GM12878 (cell line): ENCODE results near the gene MT1HL1. TPM values are rescaled to one million over a fixed set of nuclear protein-coding genes. Genes with fewer than 3 reads are reported as not detected.

Experiments used
- ATAC-seq: fragments of 200-7000 bp; cut with Tn5 transposase; 3 replicates; pipeline ENCODE4 v1.9.1; 2020; ENCODE audit warnings: mild to moderate bottlenecking, moderate library complexity
- BruUV-seq: library from RNA; stranded (reverse); fragments of 400-500 nt; replicated peaks from 2 replicates; lab custom pipeline; 2021; lab: Mats Ljungman, UMichigan
- CTCF ChIA-PET: fragments of 300-600 bp; sonication (Branson Sonifier 250); formaldehyde crosslinking; extraction: SDS; loops from one replicate; lab custom pipeline; 2021; ENCODE audit warnings: inconsistent platforms; lab: Yijun Ruan, JAX
- POLR2A ChIA-PET: fragments of 350-600 bp; formaldehyde crosslinking; extraction: SDS; loops from one replicate; lab custom pipeline; 2021; ENCODE audit warnings: inconsistent platforms; lab: Charles Lee
- RAD21 ChIA-PET: fragments of 300-600 bp; sonication (Branson Sonifier 250); formaldehyde crosslinking; loops from one replicate; lab custom pipeline; 2023; ENCODE audit warnings: antibody characterized with exemption; ENCODE audit not compliant: unreplicated experiment; lab: Charles Lee
- SMC1A ChIA-PET: fragments of 300-600 bp; sonication (Branson Sonifier 250); formaldehyde crosslinking; loops from one replicate; lab custom pipeline; 2023; ENCODE audit not compliant: unreplicated experiment, uncharacterized antibody; lab: Charles Lee
- DNase-seq: peaks from one replicate; pipeline ENCODE4 v3.0.0-alpha.2; 2011; ENCODE audit warnings: low read depth, low spot score
- FAIRE-seq: peaks from 3 replicates; lab custom pipeline; 2011; peaks lifted over from hg19 to GRCh38; lab: Jason Lieb, UNC
- H2AFZ ChIP-seq: 2 replicates; pipeline ENCODE4 v1.6.0; 2011; ENCODE audit warnings: low read depth, low read length, control low read depth; ENCODE audit not compliant: control insufficient read depth
- H3K27ac ChIP-seq: 2 replicates; pipeline ENCODE4 v1.5.1; 2011; ENCODE audit warnings: control low read depth; ENCODE audit not compliant: control insufficient read depth, insufficient read depth
- H3K27me3 ChIP-seq, 2 experiments: replicated peaks in 1 of 2; 2 replicates each; pipeline versions ENCODE4 v1.6.0 to v1.6.1; 2011; ENCODE audit warnings: low read length in 1 of 2; ENCODE audit not compliant: control insufficient read depth in 2 of 2, insufficient read depth in 2 of 2
- H3K36me3 ChIP-seq, 2 experiments: 2 replicates each; pipeline ENCODE4 v1.5.1; 2011; ENCODE audit warnings: low read length in 1 of 2; ENCODE audit not compliant: control insufficient read depth in 2 of 2, insufficient read depth in 2 of 2
- H3K4me1 ChIP-seq: 2 replicates; pipeline ENCODE4 v1.6.1; 2011; ENCODE audit warnings: mild to moderate bottlenecking, low read length, moderate library complexity, mixed read lengths; ENCODE audit not compliant: control insufficient read depth, insufficient read depth
- H3K4me2 ChIP-seq: 2 replicates; pipeline ENCODE4 v1.6.0; 2011; ENCODE audit warnings: control low read depth; ENCODE audit not compliant: control insufficient read depth, insufficient read depth
- H3K4me3 ChIP-seq: fragments of 200-600 bp; sonication (generic); 2 replicates; pipeline ENCODE4 v1.5.1; 2016
- H3K79me2 ChIP-seq: 2 replicates; pipeline ENCODE4 v1.6.0; 2011; ENCODE audit warnings: low read length; ENCODE audit not compliant: control insufficient read depth, insufficient read depth
- H3K9ac ChIP-seq: 2 replicates; pipeline ENCODE4 v1.8.0; 2011; ENCODE audit warnings: low read length, control low read depth, mixed read lengths; ENCODE audit not compliant: control insufficient read depth, insufficient read depth
- H3K9me3 ChIP-seq: replicated peaks from 3 replicates; pipeline ENCODE4 v1.5.1; 2011; ENCODE audit warnings: mild to moderate bottlenecking, low read length; ENCODE audit not compliant: control insufficient read depth, insufficient read depth
- H4K20me1 ChIP-seq: 2 replicates; pipeline ENCODE4 v1.6.0; 2011; ENCODE audit not compliant: control insufficient read depth, insufficient read depth
- BCL3 ChIP-seq: IDR thresholded peaks from 2 replicates; pipeline ENCODE4 v1.6.1; 2011; ENCODE audit warnings: borderline replicate concordance, low read depth, mild to moderate bottlenecking, moderate library complexity, low read length; ENCODE audit not compliant: insufficient read depth, poor library complexity, severe bottlenecking
- CHD1 ChIP-seq: IDR thresholded peaks from 2 replicates; pipeline ENCODE4 v1.6.1; 2012; ENCODE audit warnings: low read depth, low read length, improper control_type of control experiment
- CHD4 ChIP-seq: fragments of 200-600 bp; sonication (generic); IDR thresholded peaks from 2 replicates; pipeline ENCODE4 v1.6.1; 2016; ENCODE audit warnings: mild to moderate bottlenecking
- FOXM1 ChIP-seq: IDR thresholded peaks from 2 replicates; pipeline ENCODE4 v1.6.1; 2012; ENCODE audit warnings: low read depth, mild to moderate bottlenecking, inconsistent platforms, low read length, moderate library complexity
- HSF1 ChIP-seq: fragments of 150-350 bp; IDR thresholded peaks from 2 replicates; pipeline ENCODE4 v1.6.1; 2014; ENCODE audit warnings: mild to moderate bottlenecking, low read depth, low read length
- MEF2A ChIP-seq: IDR thresholded peaks from 2 replicates; pipeline ENCODE4 v1.6.1; 2011; ENCODE audit warnings: low read depth, mild to moderate bottlenecking, low read length, moderate library complexity; ENCODE audit not compliant: insufficient read depth
- NKRF ChIP-seq: fragments of 450-650 bp; conservative IDR thresholded peaks from 2 replicates; pipeline ENCODE4 v1.6.1; 2017; ENCODE audit warnings: mild to moderate bottlenecking, moderate library complexity
- ZBTB4 ChIP-seq: fragments of 450-650 bp; formaldehyde crosslinking; IDR thresholded peaks from 2 replicates; pipeline ENCODE4 v1.4.0; 2022; ENCODE audit warnings: mild to moderate bottlenecking, moderate library complexity
- WGBS: methylation state at CpG from one replicate; pipeline ENCODE4 v1.1.6; 2016; ENCODE audit warnings: low lambda C conversion rate; ENCODE audit not compliant: insufficient replicate concordance, insufficient coverage; ENCODE audit errors: missing lambda C conversion rate; 5-methylcytosine and 5-hydroxymethylcytosine counted together
- in situ Hi-C: fragments of 300-500 bp; cut with MboI; formaldehyde crosslinking; loops from 9 replicates; pipeline ENCODE4 v1.14.3; 2018; ENCODE audit warnings: mixed read lengths
- intact Hi-C: fragments of 100-400 bp; cut with micrococcal nuclease; formaldehyde crosslinking; loops from one replicate; pipeline ENCODE4 v1.14.2; 2022; ENCODE audit not compliant: unreplicated experiment
- polyA plus RNA-seq, 11 experiments: library from polyadenylated mRNA; depleted of rRNA in 4 of 11; unstranded in 6 of 11; stranded (reverse) in 5 of 11; fragments of >200 nt; fragmentation: Nextera tagmentation in 4 of 11; fragmentation: Illumina TruSeq in 1 of 11; extraction: Ambion mirVana in 4 of 11; extraction: Trizol in 1 of 11; gene quantifications; 1 replicate in 1 of 11; 2 replicates in 10 of 11; pipeline versions ENCODE4 v1.2.1 to v1.2.3, GENCODE V29; 2011 to 2016; ENCODE audit warnings: inconsistent platforms in 2 of 11, missing spikeins in 2 of 11, low read depth in 1 of 11
- total RNA-seq, 4 experiments: library from RNA; depleted of rRNA in 3 of 4; stranded (reverse); fragments of >200 nt in 3 of 4; fragmentation: Illumina TruSeq in 1 of 4; extraction: Trizol in 1 of 4; gene quantifications; 2 replicates each; pipeline versions ENCODE4 v1.2.1 to v1.2.3, GENCODE V29; 2013 to 2021

MT1HL1 gene
- total and polyA plus RNA-seq, 10 of the 15 experiments (the other 5 are each of a cell fraction or from before 2014, with no cell fraction given), result not detected

- no peak for TF ChIP-seq ZBTB4 (CRISPR knock-in tag)
- TF ChIP-seq, all 136 proteins: peak for 0
These were observed 3.1 kb upstream of the MT1HL1 start (continued) for GRCh38 chr1:237007147-237007881.

GRCh38 chr1:237005674-237006073 is 1.4 kb upstream of the MT1HL1 start:
- POLR2A ChIA-PET, result no interaction called here
- intact Hi-C loops (no loop called here), in situ Hi-C loops (no loop called here)
- FAIRE-seq, result no peak
- CTCF ChIA-PET, result no interaction called here
- H3K36me3 ChIP-seq, result no peaks in the 10 kb centered on the region
- no peak for DNase-seq
- SMC1A ChIA-PET, result no interaction called here
- no peak overlapping the region for H2AFZ ChIP-seq
- no peak overlapping the region for H3K9ac ChIP-seq
- H3K4me3 ChIP-seq, result no peak overlapping the region
- WGBS, result 29% methylated on average over 4 of the region's 4 CpGs
- BruUV-seq, result no TSS peak
- no peak overlapping the region for H3K4me2 ChIP-seq
- RAD21 ChIA-PET, result no interaction called here
- H3K27me3 ChIP-seq, result no peaks in the 10 kb centered on the region; a peak in 1 of 4 replicates
- no peaks in the 10 kb centered on the region for H3K4me1 ChIP-seq
- no peaks in the 10 kb centered on the region for H3K9me3 ChIP-seq
- no peaks in the 10 kb centered on the region for H4K20me1 ChIP-seq
- H3K79me2 ChIP-seq, result no peaks in the 10 kb centered on the region
- ATAC-seq, result no peak
- H3K27ac ChIP-seq, result no peak overlapping the region
- TF ChIP-seq NKRF (no peak), MEF2A (no peak), FOXM1 (no peak), CHD1 (no peak), BCL3 (no peak), CHD4 (no peak), HSF1 (no peak)
